ENCODE results near the gene ZNF20.

GRCh38 chr19:12112701-12113100 lies 27.4 kb downstream of the ZNF20 start:
- TF ChIP-seq CHD1 (IDR thresholded peaks at IDR 0.05; ENCODE audit: low read length) (no peak), ZBED1 (IDR thresholded peaks at IDR 0.05) (no peak), ZNF740 (CRISPR knock-in tag; IDR thresholded peaks at IDR 0.05) (no peak), ZNF740 (tag; IDR thresholded peaks at IDR 0.05) (no peak), ZNF318 (IDR thresholded peaks at IDR 0.05; ENCODE audit: borderline replicate concordance in 1 of 2, low read depth in 1 of 2) (no peak), EZH2 (IDR thresholded peaks at IDR 0.05; ENCODE audit: borderline replicate concordance, low read depth, low read length) (no peak), CTBP1 (IDR thresholded peaks at IDR 0.05; ENCODE audit: borderline replicate concordance) (no peak), MIER1 (IDR thresholded peaks at IDR 0.05; ENCODE audit: low read depth) (no peak), ZNF57 (CRISPR knock-in tag; IDR thresholded peaks at IDR 0.05) (no peak), SUPT5H (IDR thresholded peaks at IDR 0.05) (no peak), REST (IDR thresholded peaks at IDR 0.05; ENCODE audit: borderline replicate concordance) (no peak), REST (CRISPR knock-in tag; IDR thresholded peaks at IDR 0.05; ENCODE audit: low read depth) (no peak), ELF1 (tag; IDR thresholded peaks at IDR 0.05) (no peak), JUN (IDR thresholded peaks at IDR 0.05; ENCODE audit: borderline replicate concordance, low read depth, low read length) (no peak), JUN (CRISPR knock-in tag; IDR thresholded peaks at IDR 0.05; ENCODE audit: borderline replicate concordance) (no peak)
- TF ChIP-seq, protein P1, sequence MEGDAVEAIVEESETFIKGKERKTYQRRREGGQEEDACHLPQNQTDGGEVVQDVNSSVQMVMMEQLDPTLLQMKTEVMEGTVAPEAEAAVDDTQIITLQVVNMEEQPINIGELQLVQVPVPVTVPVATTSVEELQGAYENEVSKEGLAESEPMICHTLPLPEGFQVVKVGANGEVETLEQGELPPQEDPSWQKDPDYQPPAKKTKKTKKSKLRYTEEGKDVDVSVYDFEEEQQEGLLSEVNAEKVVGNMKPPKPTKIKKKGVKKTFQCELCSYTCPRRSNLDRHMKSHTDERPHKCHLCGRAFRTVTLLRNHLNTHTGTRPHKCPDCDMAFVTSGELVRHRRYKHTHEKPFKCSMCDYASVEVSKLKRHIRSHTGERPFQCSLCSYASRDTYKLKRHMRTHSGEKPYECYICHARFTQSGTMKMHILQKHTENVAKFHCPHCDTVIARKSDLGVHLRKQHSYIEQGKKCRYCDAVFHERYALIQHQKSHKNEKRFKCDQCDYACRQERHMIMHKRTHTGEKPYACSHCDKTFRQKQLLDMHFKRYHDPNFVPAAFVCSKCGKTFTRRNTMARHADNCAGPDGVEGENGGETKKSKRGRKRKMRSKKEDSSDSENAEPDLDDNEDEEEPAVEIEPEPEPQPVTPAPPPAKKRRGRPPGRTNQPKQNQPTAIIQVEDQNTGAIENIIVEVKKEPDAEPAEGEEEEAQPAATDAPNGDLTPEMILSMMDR (IDR thresholded peaks at IDR 0.05 in 2 of 3, conservative IDR thresholded peaks at IDR 0.05 in 1 of 3; ENCODE audit: insufficient read depth in 2 of 3, low read depth in 1 of 3, low read length in 3 of 3): no peak
- TF ChIP-seq, protein P2, sequence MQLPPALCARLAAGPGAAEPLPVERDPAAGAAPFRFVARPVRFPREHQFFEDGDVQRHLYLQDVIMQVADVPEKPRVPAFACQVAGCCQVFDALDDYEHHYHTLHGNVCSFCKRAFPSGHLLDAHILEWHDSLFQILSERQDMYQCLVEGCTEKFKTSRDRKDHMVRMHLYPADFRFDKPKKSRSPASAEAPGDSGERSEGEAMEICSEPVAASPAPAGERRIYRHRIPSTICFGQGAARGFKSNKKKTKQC (CRISPR knock-in tag; IDR thresholded peaks at IDR 0.05): no peak
